H1 (cell line): ENCODE results near the gene PEX3. TPM values are rescaled to one million over a fixed set of nuclear protein-coding genes. Genes with fewer than 3 reads are reported as not detected.

Experiments used
- CTCF ChIA-PET: fragments of 300-600 bp; sonication (Branson Sonifier 250); formaldehyde crosslinking; loops from one replicate; lab custom pipeline; 2021; ENCODE audit not compliant: partially characterized antibody; lab: Charles Lee
- POLR2A ChIA-PET: fragments of 300-600 bp; sonication (Branson Sonifier 250); formaldehyde crosslinking; loops from one replicate; lab custom pipeline; 2021; ENCODE audit warnings: inconsistent platforms; ENCODE audit not compliant: partially characterized antibody; lab: Charles Lee
- DNase-seq, 2 experiments: peaks; one replicate each; pipeline versions ENCODE4 v3.0.0 to v3.0.0-alpha.2; 2010 to 2022; ENCODE audit warnings: low spot score in 2 of 2, low read depth in 1 of 2, mixed read lengths in 1 of 2
- FAIRE-seq: peaks from 2 replicates; lab custom pipeline; 2011; peaks lifted over from hg19 to GRCh38; lab: Jason Lieb, UNC
- H2AFZ ChIP-seq: 2 replicates; pipeline ENCODE4 v1.8.1; 2012; ENCODE audit warnings: low read length, inconsistent platforms
- H2AK5ac ChIP-seq: 2 replicates; pipeline ENCODE4 v1.6.1; 2013; ENCODE audit warnings: low read depth, low read length
- H2BK120ac ChIP-seq: replicated peaks from 2 replicates; pipeline ENCODE3; 2013; ENCODE audit warnings: low read depth, low read length, inconsistent platforms
- H2BK12ac ChIP-seq: 2 replicates; pipeline ENCODE4 v1.6.1; 2013; ENCODE audit warnings: low read depth, low read length
- H2BK15ac ChIP-seq: 2 replicates; pipeline ENCODE4 v1.6.1; 2013; ENCODE audit warnings: low read length
- H2BK20ac ChIP-seq: 2 replicates; pipeline ENCODE4 v1.6.1; 2013; ENCODE audit warnings: low read length
- H2BK5ac ChIP-seq: 2 replicates; pipeline ENCODE4 v1.6.1; 2013; ENCODE audit warnings: low read depth, low read length
- H3K14ac ChIP-seq: 2 replicates; pipeline ENCODE4 v1.6.1; 2013; ENCODE audit warnings: inconsistent platforms; ENCODE audit not compliant: insufficient read length
- H3K18ac ChIP-seq: 2 replicates; pipeline ENCODE4 v1.6.1; 2013; ENCODE audit warnings: low read length; ENCODE audit errors: extremely low read depth
- H3K23ac ChIP-seq: 2 replicates; pipeline ENCODE4 v1.6.1; 2013; ENCODE audit warnings: inconsistent platforms; ENCODE audit not compliant: insufficient read length
- H3K23me2 ChIP-seq: 2 replicates; pipeline ENCODE4 v1.6.1; 2013; ENCODE audit warnings: low read depth, low read length
- H3K27ac ChIP-seq: 2 replicates; pipeline ENCODE4 v1.6.1; 2011; ENCODE audit warnings: low read depth, low read length, inconsistent platforms
- H3K27me3 ChIP-seq, 4 experiments: replicated peaks in 1 of 4; 1 replicate in 1 of 4; 2 replicates in 3 of 4; pipeline versions ENCODE4 v1.6.1 to v1.8.1; 2011 to 2013; ENCODE audit warnings: low read length in 3 of 4, mild to moderate bottlenecking in 3 of 4, inconsistent platforms in 2 of 4, mixed read lengths in 2 of 4, moderate library complexity in 1 of 4; ENCODE audit not compliant: control insufficient read depth in 3 of 4, insufficient read depth in 3 of 4; ENCODE audit errors: extremely low read depth in 1 of 4
- H3K36me3 ChIP-seq, 4 experiments: 2 replicates each; pipeline versions ENCODE4 v1.6.1 to v1.8.1; 2011 to 2013; ENCODE audit warnings: mild to moderate bottlenecking in 4 of 4, low read length in 3 of 4, moderate library complexity in 2 of 4, control low read depth in 1 of 4, inconsistent platforms in 1 of 4; ENCODE audit not compliant: insufficient read depth in 4 of 4, control insufficient read depth in 2 of 4
- H3K4ac ChIP-seq: replicated peaks from 2 replicates; pipeline ENCODE3; 2013; ENCODE audit warnings: low read length, low read depth, mixed read lengths, inconsistent platforms; ENCODE audit not compliant: insufficient read length
- H3K4me1 ChIP-seq, 4 experiments: replicated peaks in 1 of 4; 1 replicate in 1 of 4; 2 replicates in 3 of 4; pipeline versions ENCODE4 v1.6.1 to v1.8.1; 2011 to 2013; ENCODE audit warnings: low read length in 3 of 4, inconsistent platforms in 2 of 4, mixed read lengths in 1 of 4; ENCODE audit not compliant: insufficient read depth in 4 of 4, control insufficient read depth in 3 of 4
- H3K4me2 ChIP-seq, 2 experiments: 2 replicates each; pipeline versions ENCODE4 v1.6.1 to v1.8.1; 2011 to 2013; ENCODE audit warnings: low read depth in 2 of 2, low read length in 2 of 2, control low read depth in 1 of 2, inconsistent platforms in 1 of 2, mild to moderate bottlenecking in 1 of 2; ENCODE audit not compliant: insufficient read depth in 1 of 2
- H3K4me3 ChIP-seq, 4 experiments: fragments of 200-600, 300-600 bp in 1 of 4; sonication (generic), shearing (Covaris generic), sonication (Bioruptor Twin) in 1 of 4; 2 replicates each; pipeline versions ENCODE4 v1.5.1 to v1.8.1; 2011 to 2016; ENCODE audit warnings: low read length in 4 of 4, low read depth in 3 of 4, control low read depth in 2 of 4, inconsistent platforms in 2 of 4, mild to moderate bottlenecking in 2 of 4, mixed read lengths in 1 of 4, moderate library complexity in 1 of 4; ENCODE audit not compliant: insufficient read depth in 2 of 4; ENCODE audit errors: extremely low read depth in 1 of 4
- H3K56ac ChIP-seq: replicated peaks from 2 replicates; pipeline ENCODE3; 2013; ENCODE audit warnings: low read depth, mild to moderate bottlenecking, mixed read lengths, low read length, inconsistent platforms; ENCODE audit not compliant: insufficient read length
- H3K79me1 ChIP-seq: 2 replicates; pipeline ENCODE4 v1.6.1; 2013; ENCODE audit warnings: low read depth, low read length, control low read depth
- H3K79me2 ChIP-seq, 2 experiments: 2 replicates each; pipeline versions ENCODE4 v1.6.1 to v1.8.1; 2012 to 2013; ENCODE audit warnings: low read length in 2 of 2, mild to moderate bottlenecking in 2 of 2, inconsistent platforms in 1 of 2; ENCODE audit not compliant: insufficient read depth in 2 of 2, control insufficient read depth in 1 of 2
- H3K9ac ChIP-seq, 4 experiments: replicated peaks in 1 of 4; 1 replicate in 1 of 4; 2 replicates in 3 of 4; pipeline versions ENCODE4 v1.6.1 to v1.8.1; 2011 to 2013; ENCODE audit warnings: low read depth in 3 of 4, low read length in 3 of 4, control low read depth in 2 of 4, mild to moderate bottlenecking in 2 of 4, moderate library complexity in 2 of 4, inconsistent platforms in 1 of 4; ENCODE audit errors: extremely low read depth in 1 of 4
- H3K9me3 ChIP-seq, 2 experiments: 2 replicates each; pipeline versions ENCODE4 v1.6.1 to v1.8.1; 2012 to 2013; ENCODE audit warnings: mild to moderate bottlenecking in 2 of 2, moderate library complexity in 2 of 2, control low read depth in 1 of 2, inconsistent platforms in 1 of 2, low read depth in 1 of 2, low read length in 1 of 2, mixed read lengths in 1 of 2; ENCODE audit not compliant: insufficient read depth in 2 of 2
- H4K20me1 ChIP-seq, 2 experiments: replicated peaks in 1 of 2; 2 replicates each; pipeline versions ENCODE3 to v1.8.1; 2011 to 2013; ENCODE audit warnings: inconsistent platforms in 2 of 2, low read length in 2 of 2, mild to moderate bottlenecking in 1 of 2; ENCODE audit not compliant: insufficient read depth in 2 of 2, control insufficient read depth in 1 of 2
- H4K5ac ChIP-seq: 2 replicates; pipeline ENCODE4 v1.6.1; 2013; ENCODE audit warnings: low read length, low read depth, mixed read lengths, inconsistent platforms; ENCODE audit not compliant: insufficient read length
- H4K8ac ChIP-seq: 2 replicates; pipeline ENCODE4 v1.8.0; 2013; ENCODE audit warnings: mild to moderate bottlenecking, moderate library complexity, low read length, inconsistent platforms; ENCODE audit not compliant: insufficient read depth; ENCODE audit errors: extremely low read depth
- H4K91ac ChIP-seq: replicated peaks from 2 replicates; pipeline ENCODE3; 2013; ENCODE audit warnings: low read length, mixed read lengths, inconsistent platforms; ENCODE audit not compliant: insufficient read length
- BRCA1 ChIP-seq: IDR thresholded peaks from 2 replicates; pipeline ENCODE4 v1.6.1; 2012; ENCODE audit warnings: low read depth, low read length, improper control_type of control experiment
- CBX8 ChIP-seq: fragments of 300-800, 300-1000 bp; sonication (generic); IDR thresholded peaks from 2 replicates; pipeline ENCODE4 v1.7.1; 2016; ENCODE audit warnings: low read depth, low read length, borderline replicate concordance
- CHD2 ChIP-seq: IDR thresholded peaks from 2 replicates; pipeline ENCODE4 v1.6.1; 2012; ENCODE audit warnings: low read length, improper control_type of control experiment
- CTBP2 ChIP-seq: IDR thresholded peaks from 2 replicates; pipeline ENCODE4 v1.7.0; 2011; ENCODE audit warnings: borderline replicate concordance, mild to moderate bottlenecking, moderate library complexity, mixed read lengths, low read length; ENCODE audit not compliant: insufficient read depth, insufficient read length
- CTCF ChIP-seq, 3 experiments: IDR thresholded peaks; 1 replicate in 2 of 3; 2 replicates in 1 of 3; pipeline versions ENCODE4 v1.5.1 to v1.6.1; 2011; ENCODE audit warnings: low read length in 3 of 3, mild to moderate bottlenecking in 3 of 3, inconsistent platforms in 2 of 3, low read depth in 1 of 3, moderate library complexity in 1 of 3; ENCODE audit not compliant: insufficient read depth in 1 of 3; ENCODE audit errors: control extremely low read depth in 1 of 3
- KDM5A ChIP-seq: fragments of 200-600 bp; IDR thresholded peaks from 2 replicates; pipeline ENCODE4 v1.7.1; 2012; ENCODE audit warnings: mild to moderate bottlenecking, low read length, inconsistent platforms, mixed read lengths
- NANOG ChIP-seq: IDR thresholded peaks from 2 replicates; pipeline ENCODE4 v1.6.1; 2011; ENCODE audit warnings: low read length, low read depth, mild to moderate bottlenecking, inconsistent platforms; ENCODE audit not compliant: insufficient read depth, poor library complexity, severe bottlenecking
- RAD21 ChIP-seq, 2 experiments: IDR thresholded peaks in 1 of 2; conservative IDR thresholded peaks in 1 of 2; 2 replicates each; pipeline ENCODE4 v1.6.1; 2011; ENCODE audit warnings: low read depth in 2 of 2, low read length in 2 of 2, improper control_type of control experiment in 1 of 2, inconsistent platforms in 1 of 2, mild to moderate bottlenecking in 1 of 2, moderate library complexity in 1 of 2
- RXRA ChIP-seq: IDR thresholded peaks from 2 replicates; pipeline ENCODE4 v1.6.1; 2011; ENCODE audit warnings: low read depth, mild to moderate bottlenecking, low read length, moderate library complexity; ENCODE audit not compliant: insufficient read depth
- SP1 ChIP-seq: IDR thresholded peaks from 2 replicates; pipeline ENCODE4 v1.6.1; 2011; ENCODE audit warnings: low read depth, low read length
- TAF7 ChIP-seq: optimal IDR thresholded peaks from 2 replicates; pipeline ENCODE3; 2011; ENCODE audit warnings: low read depth, mild to moderate bottlenecking, inconsistent platforms, low read length, moderate library complexity, borderline replicate concordance
- WGBS, 2 experiments: shearing (Covaris generic) in 1 of 2; methylation state at CpG; one replicate each; pipeline versions ENCODE4 v1.1.6 to v1.1.7; 2013 to 2015; ENCODE audit warnings: low lambda C conversion rate in 2 of 2, mixed read lengths in 2 of 2, inconsistent platforms in 1 of 2, low coverage in 1 of 2, missing lambda C conversion rate in 1 of 2; ENCODE audit not compliant: insufficient replicate concordance in 2 of 2, insufficient coverage in 1 of 2, insufficient read length in 1 of 2; ENCODE audit errors: extremely low coverage in 1 of 2, missing lambda C conversion rate in 1 of 2; 5-methylcytosine and 5-hydroxymethylcytosine counted together
- polyA plus RNA-seq, 7 experiments: library from polyadenylated mRNA; depleted of rRNA in 3 of 7; stranded (reverse) in 5 of 7; unstranded in 2 of 7; fragments of >200 nt in 5 of 7; fragments of 200-250 nt in 2 of 7; gene quantifications; 1 replicate in 5 of 7; 2 replicates in 1 of 7; 4 replicates in 1 of 7; pipeline versions ENCODE4 v1.2.1 to v1.2.3, GENCODE V29; 2011 to 2013; ENCODE audit warnings: missing spikeins in 2 of 7, mixed read lengths in 2 of 7
- total RNA-seq: library from RNA; stranded (reverse); fragmentation: NEBNext Ultra II Directional; extraction: Animal tissue kit (Norgen Biotek cat#: 25700); gene quantifications from 2 replicates; pipeline ENCODE4 v1.2.1, GENCODE V29; 2021

The PEX3 gene
- total and polyA plus RNA-seq, 2 of the 8 experiments (the other 6 are each of a cell fraction or from before 2014, with no cell fraction given): 8.0 to 16.8 TPM

- Histone ChIP-seq H3K18ac (no peak overlapping the region), H3K14ac (no peak overlapping the region), H4K20me1 (no peaks in the 10 kb centered on the region), H3K79me2 (no peaks in the 10 kb centered on the region), H4K91ac (no peak overlapping the region), H3K23me2 (peaks cover 9% of the 10 kb centered on the region; the same call in 1 of the 2 replicates), H2BK12ac (no peak overlapping the region), H3K27me3 (peaks cover 2 to 30% (median 22%) of the 10 kb centered on the region in 4 experiments), H3K4me2 (peak overlapping the region in 1 of 2 experiments; percentile 7; a peak in 1 of 4 replicates), H3K27ac (no peak overlapping the region), H2BK15ac (no peak overlapping the region), H3K36me3 (no peaks in the 10 kb centered on the region), H3K9me3 (no peaks in the 10 kb centered on the region), H3K23ac (no peak overlapping the region), H2AK5ac (no peak overlapping the region), H4K8ac (no peak overlapping the region), H2AFZ (no peak overlapping the region), H4K5ac (no peak overlapping the region), H2BK20ac (no peak overlapping the region), H3K4ac (no peak overlapping the region), H3K9ac (no peak overlapping the region), H2BK5ac (no peak overlapping the region), H2BK120ac (no peak overlapping the region), H3K4me1 (peaks cover 6 to 11% (median 10%) of the 10 kb centered on the region in 4 experiments), H3K56ac (no peak overlapping the region), H3K79me1 (no peaks in the 10 kb centered on the region), H3K4me3 (no peak overlapping the region)
- ChIA-PET POLR2A (interaction anchor here (0.8 kb wide), 1 partner anchor 9 kb away, joined by 3 read pairs; no protein-coding TSS in a partner anchor), CTCF (interaction anchor here (0.6 to 9.9 kb wide), 15 partner anchors 10 to 1967 kb away, joined by 3 to 77 read pairs (median 3); partner anchors contain the start of gene FUCA2)
- DNase-seq: no peak
- FAIRE-seq: no peak
- 88% methylated on average over 4 of the region's 4 CpGs; no CpG with 5 or more reads in 1 of the 2 experiments for WGBS, 2 experiments
- no peak for TF ChIP-seq RXRA
- no peak for TF ChIP-seq CBX8
- no peak for TF ChIP-seq CTBP2
- no peak for TF ChIP-seq CTCF (IDR thresholded peaks at IDR 0.05; ENCODE audit: control extremely low read depth in 1 of 3, insufficient read depth in 1 of 3, low read depth in 1 of 3, low read length in 3 of 3)
- TF ChIP-seq NANOG: no peak
- no peak for TF ChIP-seq CHD2
- TF ChIP-seq KDM5A: no peak
- no peak for TF ChIP-seq BRCA1
- no peak for TF ChIP-seq RAD21 (IDR thresholded peaks at IDR 0.05 in 1 of 2, conservative IDR thresholded peaks at IDR 0.05 in 1 of 2; ENCODE audit: low read depth in 2 of 2, low read length in 2 of 2)
- TF ChIP-seq TAF7: no peak
- TF ChIP-seq SP1: no peak
These were observed 88.5 kb downstream of the PEX3 start for GRCh38 chr6:143539106-143539505.
